Breast epithelium (tissue), 3 donors: ENCODE data around the gene FAM163B.

Experiments used
- POLR2A ChIP-seq: fragments of 450-650 bp; IDR thresholded peaks from one replicate; pipeline ENCODE4 v1.6.1; 2016; ENCODE audit warnings: antibody characterized with exemption, mild to moderate bottlenecking, moderate library complexity
- POLR2AphosphoS5 ChIP-seq, 3 donors: sonication (generic); formaldehyde crosslinking; IDR thresholded peaks; one replicate each; pipeline ENCODE4 v1.6.1; 2017; ENCODE audit warnings: antibody characterized with exemption in 3 of 3
- TF ChIP-seq, protein P1 (sequence below), 3 donors: fragments of 450-650 bp; IDR thresholded peaks; one replicate each; pipeline ENCODE4 v1.5.1; 2016 to 2017; ENCODE audit warnings: antibody characterized with exemption in 3 of 3, mild to moderate bottlenecking in 3 of 3, moderate library complexity in 3 of 3

- TF ChIP-seq, protein P1, sequence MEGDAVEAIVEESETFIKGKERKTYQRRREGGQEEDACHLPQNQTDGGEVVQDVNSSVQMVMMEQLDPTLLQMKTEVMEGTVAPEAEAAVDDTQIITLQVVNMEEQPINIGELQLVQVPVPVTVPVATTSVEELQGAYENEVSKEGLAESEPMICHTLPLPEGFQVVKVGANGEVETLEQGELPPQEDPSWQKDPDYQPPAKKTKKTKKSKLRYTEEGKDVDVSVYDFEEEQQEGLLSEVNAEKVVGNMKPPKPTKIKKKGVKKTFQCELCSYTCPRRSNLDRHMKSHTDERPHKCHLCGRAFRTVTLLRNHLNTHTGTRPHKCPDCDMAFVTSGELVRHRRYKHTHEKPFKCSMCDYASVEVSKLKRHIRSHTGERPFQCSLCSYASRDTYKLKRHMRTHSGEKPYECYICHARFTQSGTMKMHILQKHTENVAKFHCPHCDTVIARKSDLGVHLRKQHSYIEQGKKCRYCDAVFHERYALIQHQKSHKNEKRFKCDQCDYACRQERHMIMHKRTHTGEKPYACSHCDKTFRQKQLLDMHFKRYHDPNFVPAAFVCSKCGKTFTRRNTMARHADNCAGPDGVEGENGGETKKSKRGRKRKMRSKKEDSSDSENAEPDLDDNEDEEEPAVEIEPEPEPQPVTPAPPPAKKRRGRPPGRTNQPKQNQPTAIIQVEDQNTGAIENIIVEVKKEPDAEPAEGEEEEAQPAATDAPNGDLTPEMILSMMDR (IDR thresholded peaks at IDR 0.05), result no peak
- TF ChIP-seq POLR2A (no peak), POLR2AphosphoS5 (IDR thresholded peaks at IDR 0.05) (no peak)
These were observed 6.5 kb upstream of the FAM163B start for GRCh38 chr9:133615606-133616188.
